Psoas muscle (tissue), 8 donors: ENCODE data around the gene JPT2. TPM values are rescaled to one million over a fixed set of nuclear protein-coding genes. Genes with fewer than 3 reads are reported as not detected.

Experiments used
- ATAC-seq, 4 donors: fragments of 200-7000 bp; cut with Tn5 transposase; one replicate each; pipeline ENCODE4 v1.9.1; 2020; ENCODE audit warnings: moderate library complexity in 3 of 4, mild to moderate bottlenecking in 2 of 4
- DNase-seq, 2 donors: peaks; one replicate each; pipeline ENCODE4 v3.0.0-alpha.2; 2020
- H3K27ac ChIP-seq: fragments of 200-600 bp; one replicate; pipeline ENCODE4 v1.8.0; 2022
- H3K27me3 ChIP-seq, 3 donors: fragments of 200-600 bp in 1 of 3; one replicate each; pipeline versions ENCODE4 v1.6.1 to v1.8.0; 2013 to 2022; ENCODE audit warnings: low read length in 2 of 3, mild to moderate bottlenecking in 2 of 3, moderate library complexity in 1 of 3; ENCODE audit not compliant: insufficient read depth in 3 of 3
- H3K36me3 ChIP-seq, 2 donors: fragments of 200-600 bp in 1 of 2; one replicate each; pipeline versions ENCODE4 v1.6.1 to v1.8.0; 2013 to 2022; ENCODE audit warnings: low read depth in 1 of 2, mild to moderate bottlenecking in 1 of 2, moderate library complexity in 1 of 2; ENCODE audit not compliant: insufficient read depth in 1 of 2
- H3K4me1 ChIP-seq: fragments of 200-600 bp; one replicate; pipeline ENCODE4 v1.8.0; 2022
- H3K4me3 ChIP-seq: fragments of 200-600 bp; one replicate; pipeline ENCODE4 v1.8.0; 2022; ENCODE audit warnings: mild to moderate bottlenecking
- H3K9me3 ChIP-seq: fragments of 200-600 bp; one replicate; pipeline ENCODE4 v1.8.0; 2022
- WGBS, 3 donors: extraction: QIAGEN DNeasy Blood & Tissue Kit; methylation state at CpG; one replicate each; pipeline versions ENCODE4 v1.1.6 to v1.1.7; 2013; 5-methylcytosine and 5-hydroxymethylcytosine counted together
- intact Hi-C, 2 donors: fragments of 100-400 bp; cut with DNase I; formaldehyde crosslinking; loops; one replicate each; pipeline versions ENCODE4 v1.11.0 to v1.14.2; 2022
- polyA plus RNA-seq, 3 donors: library from polyadenylated mRNA; stranded (reverse); fragments of 200-250 nt; gene quantifications; one replicate each; pipeline ENCODE4 v1.2.3, GENCODE V29; 2013
- total RNA-seq, 4 donors: library from RNA; stranded (reverse); fragmentation: NEBNext Ultra II Directional in 2 of 4; extraction: Animal tissue kit (Norgen Biotek cat#: 25700) in 2 of 4; gene quantifications; one replicate each; pipeline versions ENCODE4 v1.2.1 to v1.2.4, GENCODE V29; 2021 to 2023
- TF ChIP-seq, protein P1 (sequence below): fragments of 200-600 bp; IDR thresholded peaks from one replicate; pipeline ENCODE4 v1.8.0; 2022; ENCODE audit warnings: antibody characterized with exemption
- donor health status: healthy with polysubstance abuse.
- donor health status: DM: no; HTN: no; CAD: no; lungs with moderate emphysema.
- donor health status: Bipolar disorder and iron deficiency.
- donor health status: healthy.
- donor health status: DM: yes; HTN: yes; CAD: no.
- donor health status: DM: no; HTN: no; CAD: no.
- donor health status: DM: no; HTN: no; CAD: no.
- donor health status: DM: yes; HTN: yes; CAD: no.

The JPT2 gene
- total and polyA plus RNA-seq, 7 donors = 14.4 to 30.6 (median 24.1) TPM

DNA sequence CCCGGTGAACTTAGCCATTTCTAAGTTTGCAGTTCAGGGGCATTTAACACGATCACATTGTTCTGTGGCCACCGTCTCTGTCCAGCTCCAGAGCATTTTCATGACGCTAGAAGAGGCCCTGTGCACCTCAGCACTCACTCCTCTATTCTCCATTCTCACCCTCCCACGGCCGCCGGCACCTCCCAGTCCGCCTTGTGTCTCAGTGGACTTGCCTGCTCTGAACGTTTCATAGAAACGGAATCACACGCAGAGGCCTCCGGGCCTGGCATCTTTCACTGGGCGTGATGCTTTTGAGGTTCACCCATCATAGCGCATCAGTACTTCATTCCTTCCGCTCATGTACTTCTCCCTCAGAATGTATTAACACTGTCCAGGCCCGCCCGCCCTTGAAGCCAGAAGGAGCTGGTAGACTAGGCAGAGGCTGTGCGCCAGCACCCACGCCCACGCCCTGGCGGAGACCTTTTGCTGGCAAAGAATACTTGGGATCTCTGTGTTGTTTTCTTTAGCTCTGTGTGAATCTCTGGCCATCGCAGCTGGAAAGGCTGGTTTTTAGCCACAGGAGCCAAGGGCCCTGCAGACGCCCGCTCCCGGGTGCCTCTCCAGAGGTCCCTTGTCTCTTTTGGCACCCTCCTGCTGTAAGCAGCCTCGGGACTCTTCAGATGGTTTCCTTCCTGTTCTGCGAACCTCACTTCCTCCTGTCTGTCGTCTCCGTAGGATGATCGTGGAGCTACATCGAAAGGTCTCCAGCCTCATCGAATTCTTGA, 23.4 kb upstream of the JPT2 start:
- H3K27me3 ChIP-seq = no peaks in the 10 kb centered on the region
- H3K27ac ChIP-seq = no peak overlapping the region
- H3K36me3 ChIP-seq = peaks cover 10 to 82% of the 10 kb centered on the region in 2 donors
- 74 to 88% (median 80%) methylated on average over 32 of the region's 32 CpGs for WGBS, 3 donors
- no peak for ATAC-seq
- no peaks in the 10 kb centered on the region for H3K4me1 ChIP-seq
- DNase-seq = no peak
- intact Hi-C loops = no loop called here
- no peaks in the 10 kb centered on the region for H3K9me3 ChIP-seq
- H3K4me3 ChIP-seq = no peak overlapping the region
- TF ChIP-seq, protein P1, sequence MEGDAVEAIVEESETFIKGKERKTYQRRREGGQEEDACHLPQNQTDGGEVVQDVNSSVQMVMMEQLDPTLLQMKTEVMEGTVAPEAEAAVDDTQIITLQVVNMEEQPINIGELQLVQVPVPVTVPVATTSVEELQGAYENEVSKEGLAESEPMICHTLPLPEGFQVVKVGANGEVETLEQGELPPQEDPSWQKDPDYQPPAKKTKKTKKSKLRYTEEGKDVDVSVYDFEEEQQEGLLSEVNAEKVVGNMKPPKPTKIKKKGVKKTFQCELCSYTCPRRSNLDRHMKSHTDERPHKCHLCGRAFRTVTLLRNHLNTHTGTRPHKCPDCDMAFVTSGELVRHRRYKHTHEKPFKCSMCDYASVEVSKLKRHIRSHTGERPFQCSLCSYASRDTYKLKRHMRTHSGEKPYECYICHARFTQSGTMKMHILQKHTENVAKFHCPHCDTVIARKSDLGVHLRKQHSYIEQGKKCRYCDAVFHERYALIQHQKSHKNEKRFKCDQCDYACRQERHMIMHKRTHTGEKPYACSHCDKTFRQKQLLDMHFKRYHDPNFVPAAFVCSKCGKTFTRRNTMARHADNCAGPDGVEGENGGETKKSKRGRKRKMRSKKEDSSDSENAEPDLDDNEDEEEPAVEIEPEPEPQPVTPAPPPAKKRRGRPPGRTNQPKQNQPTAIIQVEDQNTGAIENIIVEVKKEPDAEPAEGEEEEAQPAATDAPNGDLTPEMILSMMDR = no peak

DNA sequence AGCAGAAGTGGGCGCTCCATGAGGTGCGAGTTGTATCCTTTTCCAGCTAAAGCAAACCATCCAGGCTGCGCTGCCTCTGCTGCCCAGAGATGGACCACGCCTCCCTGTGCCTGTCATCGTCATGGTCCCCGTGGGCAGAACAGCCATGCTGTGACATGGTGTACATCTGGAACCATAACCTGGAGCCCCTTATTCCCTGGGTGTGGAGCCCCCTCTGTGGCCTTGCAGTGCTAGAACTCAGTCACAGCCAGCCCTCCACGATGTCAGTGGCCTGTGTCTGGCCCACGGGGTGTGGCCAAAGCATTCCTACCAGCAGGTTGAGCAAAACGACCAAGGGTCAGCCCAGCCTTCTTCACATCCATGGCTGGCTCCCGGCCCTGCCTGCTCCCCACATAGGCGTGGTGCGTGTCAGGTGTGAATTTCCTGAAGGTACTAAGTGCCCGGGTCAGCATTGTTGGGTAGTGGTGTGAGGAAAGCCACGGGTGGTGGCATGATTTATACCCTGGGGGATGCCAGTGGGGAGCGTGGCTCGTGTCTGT, 22.7 kb upstream of the JPT2 start:
- DNase-seq = no peak
- peaks cover 10 to 85% of the 10 kb centered on the region in 2 donors for H3K36me3 ChIP-seq
- ATAC-seq = no peak
- TF ChIP-seq, protein P1 = no peak
- 88 to 90% (median 88%) methylated on average over 16 of the region's 16 CpGs for WGBS, 3 donors
- H3K4me1 ChIP-seq = no peaks in the 10 kb centered on the region
- H3K9me3 ChIP-seq = no peaks in the 10 kb centered on the region
- intact Hi-C loops = no loop called here
- no peaks in the 10 kb centered on the region for H3K27me3 ChIP-seq
- no peak overlapping the region for H3K4me3 ChIP-seq
- no peak overlapping the region for H3K27ac ChIP-seq

DNA sequence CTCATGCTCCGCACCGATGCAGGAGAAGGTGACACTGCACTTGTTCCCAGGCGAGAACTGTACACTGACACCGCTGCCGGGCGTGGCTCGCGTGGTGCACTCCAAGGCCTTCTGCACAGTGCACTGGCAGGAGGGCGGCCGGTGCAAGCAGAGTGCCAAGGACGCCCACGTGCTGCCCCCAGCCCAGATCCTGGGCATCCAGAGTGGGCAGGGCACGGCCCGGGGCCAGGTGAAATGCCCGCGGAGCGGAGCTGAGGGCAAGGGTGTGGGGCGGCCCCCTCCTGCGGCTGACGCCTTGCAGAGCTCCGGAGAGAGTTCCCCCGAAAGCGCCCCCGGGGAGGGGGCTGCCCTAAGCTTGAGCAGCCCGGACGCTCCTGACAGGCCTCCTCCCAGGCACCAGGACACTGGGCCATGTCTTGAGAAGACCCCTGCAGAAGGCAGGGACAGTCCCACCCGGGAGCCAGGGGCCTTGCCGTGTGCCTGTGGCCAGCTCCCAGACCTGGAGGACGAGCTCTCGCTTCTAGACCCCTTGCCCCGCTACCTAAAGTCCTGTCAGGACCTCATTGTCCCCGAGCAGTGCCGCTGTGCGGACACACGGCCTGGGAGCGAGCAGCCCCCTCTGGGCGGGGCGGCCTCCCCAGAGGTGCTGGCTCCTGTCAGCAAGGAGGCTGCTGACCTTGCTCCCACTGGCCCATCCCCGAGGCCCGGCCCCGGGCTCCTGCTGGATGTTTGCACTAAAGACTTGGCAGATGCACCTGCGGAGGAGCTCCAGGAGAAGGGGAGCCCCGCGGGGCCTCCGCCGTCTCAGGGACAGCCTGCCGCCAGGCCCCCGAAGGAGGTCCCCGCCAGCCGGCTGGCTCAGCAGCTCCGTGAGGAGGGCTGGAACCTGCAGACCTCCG, 21.9 kb upstream of the JPT2 start:
- intact Hi-C loops = no loop called here
- H3K9me3 ChIP-seq = no peaks in the 10 kb centered on the region
- no peaks in the 10 kb centered on the region for H3K27me3 ChIP-seq
- peaks cover 10 to 87% of the 10 kb centered on the region in 2 donors for H3K36me3 ChIP-seq
- H3K4me3 ChIP-seq = no peak overlapping the region
- no peaks in the 10 kb centered on the region for H3K4me1 ChIP-seq
- 93 to 94% (median 94%) methylated on average over 52 of the region's 52 CpGs for WGBS, 3 donors
- no peak for DNase-seq
- ATAC-seq = no peak
- TF ChIP-seq, protein P1 = no peak
- H3K27ac ChIP-seq = no peak overlapping the region

DNA sequence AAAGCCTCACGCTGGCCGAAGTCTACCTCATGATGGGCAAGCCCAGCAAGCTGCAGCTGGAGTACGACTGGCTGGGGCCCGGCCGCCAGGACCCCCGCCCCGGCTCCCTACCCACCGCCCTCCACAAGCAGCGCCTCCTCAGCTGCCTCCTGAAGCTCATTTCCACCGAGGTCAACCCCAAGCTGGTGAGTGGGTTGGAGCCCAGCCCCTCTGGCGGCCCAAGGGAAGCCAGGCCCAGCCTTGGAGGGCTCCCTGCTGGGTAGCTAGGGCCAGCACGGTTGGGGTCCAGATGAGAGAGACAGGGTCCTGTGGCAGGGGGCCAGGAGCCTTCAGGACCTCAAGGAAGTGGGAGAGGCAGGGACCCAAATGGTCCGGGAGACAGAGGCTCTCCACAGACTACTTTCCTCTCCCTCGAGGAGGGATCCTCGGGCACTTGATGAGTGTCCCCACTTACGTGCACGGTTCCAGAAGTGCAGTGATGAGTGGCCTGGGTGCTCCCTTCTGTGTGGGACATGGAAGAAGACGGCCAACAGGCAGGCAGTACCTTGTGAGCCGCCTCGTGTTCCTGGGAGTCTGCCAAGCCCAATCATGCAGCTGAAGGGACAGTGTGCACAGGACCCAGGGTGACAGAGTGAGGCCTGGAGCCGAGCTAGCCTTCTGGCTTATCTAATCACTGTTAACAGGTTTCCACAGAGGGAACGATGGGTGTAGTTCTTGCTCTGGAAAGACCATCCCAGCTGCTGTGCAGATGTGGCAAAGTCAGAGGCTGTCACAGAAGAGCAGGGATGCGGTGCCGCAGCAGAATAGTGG, 21.1 kb upstream of the JPT2 start:
- Histone ChIP-seq H3K36me3 (peaks cover 10 to 94% of the 10 kb centered on the region in 2 donors), H3K9me3 (no peaks in the 10 kb centered on the region), H3K27me3 (no peaks in the 10 kb centered on the region), H3K4me1 (no peaks in the 10 kb centered on the region), H3K4me3 (no peak overlapping the region), H3K27ac (no peak overlapping the region)
- 86 to 92% (median 90%) methylated on average over 24 of the region's 24 CpGs for WGBS, 3 donors
- no peak for DNase-seq
- ATAC-seq = no peak
- intact Hi-C loops = no loop called here
- TF ChIP-seq, protein P1 = no peak
